ENCODE data around the gene GUCA2A.
"Not testable (repeated sequence)": the region's sequence is repeated elsewhere in the genome, so short reads cannot be mapped to it uniquely, and the experiment has no call there.

GUCA2A gene, protein sequence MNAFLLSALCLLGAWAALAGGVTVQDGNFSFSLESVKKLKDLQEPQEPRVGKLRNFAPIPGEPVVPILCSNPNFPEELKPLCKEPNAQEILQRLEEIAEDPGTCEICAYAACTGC

DNA sequence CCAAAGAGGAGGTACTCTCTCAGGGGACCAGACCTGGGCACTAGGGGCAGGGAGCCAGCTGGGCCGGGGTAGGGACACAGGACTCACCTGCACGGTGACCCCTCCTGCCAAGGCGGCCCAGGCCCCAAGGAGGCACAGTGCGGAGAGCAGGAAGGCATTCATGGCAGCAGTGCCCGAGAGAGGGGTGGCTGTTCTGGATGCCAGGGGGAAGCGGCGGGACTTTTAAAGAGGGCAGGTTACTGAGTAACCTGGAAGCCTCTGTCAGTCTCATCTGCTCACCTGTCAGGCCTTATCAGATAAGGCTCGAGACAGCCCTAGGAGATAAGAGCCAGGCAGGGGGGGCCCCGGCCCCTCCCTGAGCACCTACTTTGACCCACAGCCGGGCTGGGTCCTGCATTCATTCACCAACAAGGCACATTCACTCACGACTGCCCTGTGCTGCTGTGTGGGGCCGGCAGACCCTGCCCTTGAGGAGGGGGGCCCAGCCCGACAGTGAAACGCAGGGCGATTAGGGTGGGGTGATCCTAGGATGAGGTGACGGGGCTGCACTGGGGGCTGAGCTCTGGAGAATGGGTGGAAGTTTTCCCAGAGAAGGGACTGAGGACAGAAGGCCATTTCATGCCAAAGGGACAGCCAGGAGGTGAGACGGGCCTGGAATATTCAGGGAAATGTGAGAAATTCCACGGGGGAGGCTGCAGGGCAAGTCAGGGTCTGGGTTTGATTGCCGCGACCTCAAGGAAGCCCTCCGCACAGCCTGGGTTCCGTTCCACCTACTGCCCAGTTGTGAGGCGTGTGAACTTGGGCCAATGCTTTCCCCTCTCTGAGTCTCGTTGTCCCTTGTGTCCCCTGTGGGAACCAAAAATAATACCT, at the start of gene GUCA2A:
GUCA2A (minus strand) TSS at position 195 of the 870 bp plus-strand sequence; CDS start at position 162, 33 bp downstream.
- no peak for DNase-seq (ENCODE audit: low read depth)

DNA sequence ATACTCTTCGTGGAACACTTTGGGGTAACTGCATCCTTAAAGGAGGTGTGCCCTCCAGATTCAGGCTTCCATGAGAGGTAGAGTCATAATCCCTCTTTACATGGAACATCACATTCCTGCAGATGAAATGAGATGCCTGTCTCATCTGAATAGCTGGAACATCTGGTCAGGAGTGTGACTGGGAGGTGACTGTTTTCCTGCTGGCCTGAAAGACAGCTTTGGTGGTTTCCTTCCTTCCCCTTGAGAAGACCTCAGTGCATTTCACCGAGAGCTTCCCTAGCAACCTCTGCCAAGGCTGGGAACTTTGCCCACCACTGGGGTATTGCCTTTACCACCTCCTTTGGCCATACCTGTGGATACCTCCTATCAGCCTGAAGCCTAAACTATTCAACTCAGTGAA, 46.7 kb upstream of the GUCA2A start:
- DNase-seq (ENCODE audit: low read depth) = no peak

DNA sequence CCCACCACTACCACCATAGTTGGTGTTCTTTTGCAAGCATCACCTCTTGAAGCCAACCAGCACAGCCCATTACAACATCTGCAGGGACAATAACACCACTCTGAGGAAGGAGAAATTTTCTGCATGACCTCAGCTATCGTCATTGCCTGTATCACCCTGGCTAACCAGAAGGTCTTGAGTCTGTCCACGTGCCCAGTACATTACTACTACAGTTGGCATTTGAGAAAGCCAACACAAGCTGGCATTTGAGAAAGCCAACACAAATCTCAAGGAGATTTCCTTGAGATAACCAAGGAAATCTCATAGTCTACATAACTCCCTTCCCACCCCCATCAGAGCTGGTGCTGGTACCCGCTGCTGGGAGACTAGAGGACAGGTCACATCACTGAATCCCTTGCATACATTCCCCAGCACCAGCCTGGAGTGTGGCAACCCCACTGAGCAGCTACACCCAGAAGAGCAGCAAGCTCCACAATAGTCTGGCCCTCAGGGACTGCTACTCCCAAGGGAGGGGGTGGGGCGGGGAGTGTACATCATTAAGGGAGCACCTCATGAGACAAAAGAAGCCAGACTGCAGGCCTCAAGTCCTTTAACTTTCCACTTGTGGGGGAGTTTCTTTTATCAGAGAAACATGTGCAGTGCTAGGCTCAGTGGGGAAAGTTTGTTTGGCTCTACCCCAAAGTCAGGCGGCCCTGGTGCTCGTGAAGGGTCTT, 46.0 kb upstream of the GUCA2A start:
- peak; percentile 72 for DNase-seq (ENCODE audit: low read depth)

DNA sequence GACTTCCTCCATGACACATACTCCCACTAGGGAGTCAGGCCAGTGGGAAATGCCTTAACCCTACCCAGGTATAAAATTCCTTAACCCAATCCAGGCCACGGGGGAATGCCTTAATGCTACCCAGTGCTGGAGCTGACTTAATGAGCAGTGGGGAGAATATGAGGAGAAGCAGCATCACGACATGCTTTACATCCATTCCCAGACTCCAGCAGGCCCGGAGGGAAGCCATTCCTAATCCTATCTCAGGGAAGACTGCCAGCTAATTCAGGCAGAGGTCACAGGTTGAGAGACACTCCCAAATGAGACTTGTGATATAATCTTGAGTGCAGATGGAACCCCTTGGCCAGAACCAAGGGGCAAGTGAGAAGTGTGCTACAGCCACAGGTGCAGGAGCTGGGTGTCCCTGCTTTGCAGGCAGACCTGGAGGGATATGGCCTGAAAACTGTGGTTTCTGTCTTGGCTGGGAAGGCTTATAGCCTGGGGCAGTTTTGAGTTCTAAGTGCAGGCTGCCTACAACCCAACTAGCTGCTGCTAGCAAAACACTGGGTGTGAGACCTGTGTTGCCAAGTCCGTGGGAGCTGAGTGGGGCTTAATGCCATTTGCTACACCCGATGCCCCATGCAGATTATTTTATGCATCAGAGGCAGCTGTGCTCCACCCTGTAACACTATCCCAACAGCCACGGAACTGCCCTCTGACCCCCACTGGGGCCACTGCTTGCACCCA, 45.1 kb upstream of the GUCA2A start:
- DNase-seq (ENCODE audit: low read depth) = no peak

DNA sequence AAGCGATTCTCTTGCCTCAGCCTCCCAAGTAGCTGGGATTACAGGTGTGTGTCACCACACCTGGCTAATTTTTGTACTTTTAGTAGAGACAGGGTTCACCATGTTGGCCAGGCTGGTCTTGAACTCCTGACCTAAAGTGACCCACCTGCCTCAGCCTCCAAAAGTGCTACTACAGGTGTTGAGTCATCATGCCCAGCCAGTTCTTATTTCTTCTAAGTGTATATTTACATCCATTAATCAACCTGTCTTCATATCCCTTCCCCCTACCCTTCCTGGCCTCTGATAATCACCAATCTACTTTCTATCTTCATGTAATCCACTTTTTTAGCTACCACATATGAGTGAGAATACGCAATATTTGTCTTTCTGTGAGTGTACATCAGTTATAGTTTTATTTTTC, 42.4 kb upstream of the GUCA2A start:
- not testable (repeated sequence) for DNase-seq (ENCODE audit: low read depth)

DNA sequence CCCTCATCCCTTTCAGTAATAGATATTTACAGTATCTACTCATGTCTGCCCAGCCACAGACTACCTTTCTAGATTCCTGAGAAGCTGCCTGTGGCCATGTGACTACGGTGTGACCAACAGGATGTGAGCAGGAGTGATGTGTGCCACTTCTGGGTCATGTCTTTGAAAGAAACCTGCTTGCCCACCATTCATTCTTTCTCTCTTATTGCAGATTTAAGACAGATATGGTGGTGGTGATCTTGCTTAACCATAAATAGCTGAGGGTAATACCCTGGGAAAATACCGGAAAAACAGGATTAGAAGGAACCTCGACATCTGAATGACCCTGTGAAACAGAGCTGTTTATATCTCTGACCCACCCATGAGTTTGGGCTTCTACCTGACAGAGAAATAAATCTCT, 41.6 kb upstream of the GUCA2A start:
- DNase-seq (ENCODE audit: low read depth) = no peak

DNA sequence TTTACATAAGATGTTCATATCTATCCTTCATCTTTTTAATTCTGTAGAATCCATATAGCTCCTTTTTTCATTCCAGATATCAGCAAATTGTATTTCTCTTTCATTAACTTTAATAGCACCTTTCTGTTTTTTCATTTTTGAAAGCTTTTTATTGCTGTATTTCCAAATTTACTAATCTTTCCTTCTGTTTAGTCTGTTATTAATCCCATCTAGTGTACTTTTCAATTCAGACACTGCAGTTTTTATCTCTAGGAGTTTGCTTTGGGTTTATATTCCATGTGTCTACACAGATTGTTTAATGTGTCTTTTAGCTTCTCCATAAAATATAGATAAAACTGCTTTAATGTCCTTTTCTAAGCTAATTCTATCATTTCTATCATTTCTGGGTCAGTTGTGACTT, 37.4 kb upstream of the GUCA2A start:
- no peak for DNase-seq (ENCODE audit: low read depth)

DNA sequence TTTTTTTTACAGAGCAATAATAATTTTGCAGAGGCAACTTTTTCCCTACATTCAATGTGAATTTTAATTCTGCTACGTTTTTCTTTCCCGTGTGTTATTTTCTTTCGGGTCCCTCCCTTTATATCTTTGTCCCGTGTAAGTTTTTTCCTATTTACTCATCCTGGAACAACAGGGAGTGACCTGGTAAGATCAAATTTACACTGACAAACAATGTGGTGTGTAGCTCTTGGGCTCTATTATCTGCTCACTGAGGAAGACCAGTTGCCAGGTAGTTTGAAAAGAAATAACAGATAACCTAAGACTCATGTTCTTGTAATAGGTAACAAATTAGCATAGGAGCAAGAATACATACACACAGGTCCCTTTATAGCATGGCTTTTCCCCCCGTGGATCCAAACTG, 33.7 kb upstream of the GUCA2A start:
- DNase-seq (ENCODE audit: low read depth) = no peak

DNA sequence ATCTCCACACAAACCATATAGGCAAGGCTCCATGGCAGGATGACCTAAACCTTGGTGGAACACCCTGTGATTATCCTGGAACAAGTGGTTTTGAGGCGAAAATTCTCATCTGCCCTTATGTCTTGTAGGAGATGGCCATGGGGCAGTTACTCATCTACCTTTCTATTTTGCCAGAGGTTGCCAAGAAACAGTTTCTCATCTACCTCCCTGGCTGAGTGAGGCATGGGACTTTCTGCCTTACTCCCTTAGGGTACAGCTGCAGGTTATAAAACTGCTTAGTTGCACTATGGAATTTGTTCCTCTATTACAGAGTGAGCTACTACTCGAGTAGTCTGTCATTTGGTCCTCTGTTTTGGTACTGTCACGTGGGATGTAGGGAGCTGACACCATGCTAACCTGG, 31.3 kb upstream of the GUCA2A start:
- no peak for DNase-seq (ENCODE audit: low read depth)

DNA sequence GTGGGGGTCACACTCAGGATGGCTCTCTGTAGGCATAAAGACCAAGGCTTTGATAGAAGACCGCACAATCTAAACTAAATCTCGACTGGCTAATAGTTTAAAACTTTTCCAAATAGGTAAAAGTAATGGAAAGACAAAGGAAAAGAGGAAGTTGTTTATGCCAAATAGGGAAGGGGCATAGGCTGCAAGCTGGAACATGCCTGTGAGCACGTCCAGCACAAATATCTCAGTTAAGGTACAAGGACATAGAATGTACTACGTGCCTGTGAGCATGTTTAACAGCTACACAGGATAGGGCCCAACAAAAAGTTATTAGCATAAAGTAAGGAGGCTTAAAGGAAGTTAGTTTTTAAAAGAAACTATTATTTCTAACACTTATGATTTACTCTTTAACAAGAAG, 27.6 kb upstream of the GUCA2A start:
- DNase-seq (ENCODE audit: low read depth) = no peak

DNA sequence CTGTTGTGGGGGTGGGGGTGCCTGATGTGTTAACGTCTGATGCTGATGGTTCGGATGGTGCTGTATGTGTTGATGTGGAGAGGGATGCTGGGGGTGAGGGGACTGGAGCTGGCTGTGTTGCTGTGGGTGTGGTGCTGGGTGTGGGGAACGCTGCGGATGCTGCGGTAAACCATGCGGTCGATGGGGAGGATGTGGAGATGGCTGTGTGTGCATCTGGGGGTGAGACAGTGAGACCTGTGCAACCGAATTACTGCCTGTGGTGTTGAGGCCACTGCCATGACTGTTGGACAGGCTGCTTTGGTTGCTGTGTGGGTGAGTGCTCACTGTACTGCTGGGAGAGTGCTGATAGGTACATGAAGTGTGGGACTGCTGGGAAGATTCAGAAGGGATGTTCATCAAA, 26.8 kb upstream of the GUCA2A start:
- no peak for DNase-seq (ENCODE audit: low read depth)

DNA sequence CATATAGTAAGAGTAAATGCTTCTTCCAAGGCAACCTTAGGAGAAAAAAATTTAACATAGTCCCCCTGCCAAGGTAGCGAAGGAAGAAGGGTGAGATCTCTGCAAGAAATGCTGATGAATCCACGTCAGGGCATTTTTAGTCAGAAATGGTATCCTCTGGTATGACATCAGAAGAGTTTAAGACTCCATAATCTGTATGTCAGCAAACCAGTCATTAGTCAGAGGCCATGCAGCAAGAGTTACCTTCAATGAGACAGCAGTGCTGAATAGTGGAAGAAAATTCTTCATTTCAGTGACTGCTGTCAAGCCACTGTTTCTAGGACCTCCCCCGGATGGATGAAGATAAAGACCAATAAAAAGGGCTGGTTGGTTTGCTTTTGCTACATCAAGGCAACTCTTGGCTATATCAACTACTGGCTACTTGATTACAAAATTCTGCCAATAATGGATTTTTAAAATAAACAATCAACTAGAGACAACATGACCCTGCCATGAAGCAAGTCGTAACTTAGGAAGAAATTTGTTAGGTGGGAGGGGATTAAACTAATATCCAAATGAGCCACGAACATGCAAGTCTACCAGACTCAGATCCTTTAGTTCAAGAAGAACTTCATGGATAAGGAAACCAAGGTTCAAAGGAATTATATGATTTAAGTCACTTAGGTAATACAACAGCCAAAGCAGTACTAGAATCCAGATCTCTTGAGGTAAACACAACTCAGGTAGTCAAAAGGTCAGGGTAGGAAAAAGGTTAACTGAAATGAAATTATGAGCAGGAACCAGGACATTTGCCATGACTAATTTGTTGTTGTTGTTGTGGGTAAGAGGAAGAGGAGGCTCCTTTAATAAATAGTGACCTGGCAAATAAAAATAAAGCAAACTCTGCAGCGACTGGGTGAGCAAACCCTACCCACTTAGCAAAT, 25.6 kb upstream of the GUCA2A start:
- DNase-seq (ENCODE audit: low read depth) = no peak

DNA sequence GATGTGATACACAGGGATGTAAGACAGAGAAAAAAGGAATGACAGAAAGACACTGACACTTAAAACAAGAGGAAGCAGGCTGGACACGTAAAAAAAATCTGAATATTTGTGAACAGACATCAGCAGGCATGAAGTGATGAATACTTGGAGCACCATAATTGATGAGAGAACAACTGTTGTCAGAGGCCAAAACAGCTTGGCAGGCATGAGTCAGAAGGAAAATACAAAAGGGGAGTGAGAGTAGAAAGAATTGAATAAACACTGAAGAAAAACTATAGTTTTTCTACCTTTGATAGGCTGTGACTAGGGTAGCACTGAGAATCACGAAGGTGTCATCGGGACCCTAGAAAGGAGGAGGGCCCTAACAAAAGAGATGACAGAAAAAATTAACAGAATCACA, 21.6 kb upstream of the GUCA2A start:
- no peak for DNase-seq (ENCODE audit: low read depth)

DNA sequence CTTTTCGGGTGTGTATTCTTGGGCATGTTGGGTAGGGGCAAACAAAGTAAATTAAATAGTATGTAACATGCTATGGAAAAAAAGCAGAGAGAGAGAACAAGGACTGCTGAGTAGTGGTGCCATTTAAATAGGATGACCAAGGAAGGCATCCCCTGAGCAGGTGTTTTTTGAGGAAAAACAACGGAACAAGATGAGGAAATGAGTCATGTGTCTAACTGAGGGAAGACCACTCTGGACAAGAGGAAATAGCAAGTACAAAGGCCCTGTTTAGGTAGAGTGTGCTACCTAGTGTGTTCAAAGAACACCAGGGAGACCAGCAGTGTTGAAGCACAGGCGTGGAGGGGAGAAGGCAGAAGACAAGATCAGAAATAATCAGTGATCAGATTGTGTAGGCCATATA, 20.1 kb upstream of the GUCA2A start:
- DNase-seq (ENCODE audit: low read depth) = no peak

DNA sequence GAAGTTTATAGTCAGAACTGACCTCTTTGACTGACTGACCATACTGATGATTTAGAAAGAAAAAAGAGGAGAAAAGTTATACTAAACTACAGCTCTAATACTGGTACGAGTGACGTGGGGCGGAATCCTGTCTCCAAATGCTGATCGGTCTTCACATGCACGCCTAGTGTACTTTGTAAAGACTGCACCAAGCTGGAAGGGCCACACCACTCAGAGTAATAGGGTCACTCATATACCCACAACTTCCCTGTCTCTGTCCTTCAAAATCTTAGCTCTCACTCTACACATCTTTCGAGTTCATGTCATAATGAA, 19.4 kb upstream of the GUCA2A start:
- DNase-seq (ENCODE audit: low read depth) = no peak

DNA sequence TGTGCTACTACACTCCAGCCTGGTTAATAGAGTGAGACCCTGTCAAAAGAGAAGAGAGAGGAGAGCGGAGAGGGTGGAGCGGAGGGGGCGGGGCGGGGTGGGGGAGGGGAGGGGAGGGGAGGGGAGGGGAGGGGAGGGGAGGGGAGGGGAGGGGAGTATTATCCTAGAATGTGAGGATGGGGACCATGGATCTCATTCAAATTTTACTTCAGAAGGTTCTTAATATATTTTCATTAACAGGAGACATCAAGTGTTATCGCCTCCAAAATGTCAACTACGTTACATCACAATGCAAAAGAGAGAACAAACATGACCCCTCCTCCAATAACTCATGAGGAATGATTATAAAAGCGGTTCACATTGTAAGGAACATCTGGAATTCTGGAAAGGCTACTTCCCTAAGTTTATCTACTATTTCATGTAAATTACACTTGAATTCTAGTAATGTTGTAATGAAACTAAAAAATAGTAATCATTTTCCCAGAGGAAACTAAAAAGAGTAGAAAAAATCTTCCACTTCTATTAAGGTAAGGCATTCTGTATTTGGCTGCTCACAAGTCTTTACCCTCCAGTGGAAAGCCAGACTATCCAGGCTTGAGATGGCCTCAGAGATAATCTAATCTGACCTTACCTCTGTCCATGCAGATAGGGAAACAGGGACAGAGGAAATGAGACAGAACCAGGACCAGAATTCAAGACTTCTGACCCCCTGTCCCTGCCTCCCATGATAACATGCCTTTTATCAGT, 18.8 kb upstream of the GUCA2A start:
- no peak for DNase-seq (ENCODE audit: low read depth)

DNA sequence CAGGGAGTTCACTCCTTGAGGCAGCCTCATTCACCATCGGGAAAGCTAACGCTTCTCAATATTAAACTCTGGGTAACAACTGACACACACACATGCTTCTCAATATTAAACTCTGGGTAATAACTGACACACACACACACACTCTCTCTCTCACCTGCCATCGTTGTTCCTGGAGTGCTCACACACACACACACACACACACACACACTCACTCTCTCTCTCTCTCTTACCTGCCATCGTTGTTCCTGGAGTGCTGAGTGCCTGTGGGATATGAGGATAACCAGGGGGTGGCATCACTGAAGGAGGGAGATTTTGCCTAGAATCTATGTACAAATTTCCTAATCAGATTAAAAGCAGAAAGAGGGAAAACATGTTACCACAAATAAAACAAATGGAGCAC, 17.1 kb upstream of the GUCA2A start:
- DNase-seq (ENCODE audit: low read depth) = no peak

DNA sequence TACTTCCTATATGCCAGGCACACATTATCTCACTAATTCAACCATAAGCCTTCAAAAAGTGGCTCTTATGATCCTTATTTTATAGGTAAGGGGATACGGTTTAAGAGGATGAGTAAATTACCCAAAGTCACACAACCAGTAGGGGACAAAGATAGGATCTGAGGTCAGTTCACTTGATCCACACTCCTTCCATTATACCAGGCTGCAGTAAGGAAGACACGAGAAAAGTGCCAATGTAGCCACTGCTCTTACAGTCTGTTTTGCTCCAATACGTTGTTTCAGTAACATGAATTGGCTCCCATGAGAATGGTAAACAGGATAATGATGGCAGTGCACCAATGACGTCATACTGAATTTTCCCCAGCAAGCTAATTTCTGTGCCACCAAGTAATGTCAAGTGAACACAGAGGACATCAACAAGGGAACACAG, 15.4 kb upstream of the GUCA2A start:
- DNase-seq (ENCODE audit: low read depth) = no peak

DNA sequence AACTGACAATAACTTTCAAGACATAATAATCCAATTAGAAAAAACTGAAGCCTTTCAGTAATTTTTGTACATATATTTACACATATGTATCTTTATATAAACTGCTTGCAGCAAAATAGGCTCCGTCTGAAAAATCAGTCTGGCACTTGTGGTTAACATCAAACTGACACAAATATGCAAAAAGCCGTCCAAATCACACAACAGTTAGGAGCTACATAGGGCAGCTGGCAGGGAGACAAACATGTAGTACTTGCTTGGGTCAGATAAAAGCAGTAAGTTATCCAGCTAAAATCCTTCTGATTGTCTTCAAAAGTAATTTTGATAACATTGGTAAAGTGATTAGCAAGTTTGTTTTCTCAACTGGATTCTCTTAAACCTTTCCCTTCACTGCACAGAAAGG, 14.7 kb upstream of the GUCA2A start:
- no peak for DNase-seq (ENCODE audit: low read depth)

DNA sequence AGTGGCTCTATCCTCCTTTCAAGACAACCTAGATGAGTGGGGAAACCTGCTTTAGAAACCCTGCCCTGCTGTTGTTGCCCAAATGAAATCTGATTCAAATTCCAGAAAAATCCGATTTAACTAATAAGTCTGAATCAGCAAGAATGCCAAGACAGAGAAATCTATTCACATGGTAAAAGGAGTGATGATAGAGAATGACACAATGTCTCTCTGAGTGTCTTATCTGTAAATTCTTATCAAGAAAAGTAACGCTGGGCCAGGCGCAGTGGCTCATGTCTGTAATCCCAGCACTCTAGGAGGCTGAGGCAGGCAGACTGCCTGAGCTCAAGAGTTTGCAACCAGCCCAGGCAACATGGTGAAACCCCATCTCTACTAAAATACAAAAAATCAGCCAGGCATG, 13.7 kb upstream of the GUCA2A start:
- DNase-seq (ENCODE audit: low read depth) = no peak

DNA sequence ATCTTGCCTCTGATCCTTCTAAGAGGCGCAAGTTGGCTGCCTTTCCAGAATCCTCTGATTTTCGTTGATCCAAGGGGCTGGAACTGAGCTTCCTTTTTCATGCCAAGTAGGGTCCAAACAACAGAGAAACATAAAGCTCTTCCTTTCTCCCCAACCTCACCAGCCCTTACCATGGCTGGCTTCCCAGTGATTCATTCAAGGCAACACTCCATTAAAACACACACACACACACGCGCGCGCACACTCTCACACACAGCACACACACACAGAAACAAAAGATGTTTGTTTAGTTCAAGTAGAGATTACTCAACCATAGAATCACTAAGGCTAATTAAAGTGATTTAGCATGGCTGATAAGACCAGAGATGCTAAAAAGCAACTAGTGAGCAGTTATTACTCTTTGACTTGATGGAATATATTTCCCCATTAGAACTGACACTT, 13.0 kb upstream of the GUCA2A start:
- no peak for DNase-seq (ENCODE audit: low read depth)
